Karpas-422 (cell line): ENCODE results near the gene PTGS1. TPM values are rescaled to one million over a fixed set of nuclear protein-coding genes. Genes with fewer than 3 reads are reported as not detected.
"Not testable (repeated sequence)": the region's sequence is repeated elsewhere in the genome, so short reads cannot be mapped to it uniquely, and the experiment has no call there.

Experiments used
- DNase-seq: peaks from one replicate; pipeline ENCODE4 v3.0.0-alpha.2; 2015
- H2AFZ ChIP-seq: fragments of 200-600 bp; sonication (generic); 2 replicates; pipeline ENCODE4 v1.6.1; 2014; ENCODE audit warnings: antibody characterized with exemption, low read length, mixed read lengths
- H3K27ac ChIP-seq: fragments of 200-600 bp; sonication (generic); 2 replicates; pipeline ENCODE4 v1.5.1; 2014; ENCODE audit warnings: mild to moderate bottlenecking, low read length, moderate library complexity
- H3K27me3 ChIP-seq: fragments of 200-600 bp; sonication (generic); 2 replicates; pipeline ENCODE4 v1.6.1; 2014; ENCODE audit warnings: low read length, mixed read lengths
- H3K36me3 ChIP-seq: fragments of 200-600 bp; sonication (generic); 2 replicates; pipeline ENCODE4 v1.6.1; 2014; ENCODE audit warnings: low read length, mixed read lengths; ENCODE audit not compliant: insufficient read depth
- H3K4me1 ChIP-seq: fragments of 200-600 bp; sonication (generic); 2 replicates; pipeline ENCODE4 v1.6.1; 2014; ENCODE audit warnings: mild to moderate bottlenecking, low read length, mixed read lengths
- H3K4me2 ChIP-seq: fragments of 200-600 bp; sonication (generic); 2 replicates; pipeline ENCODE4 v1.6.1; 2014; ENCODE audit warnings: low read length, low read depth, mild to moderate bottlenecking; ENCODE audit not compliant: poor library complexity, severe bottlenecking
- H3K4me3 ChIP-seq: fragments of 200-600 bp; sonication (generic); 2 replicates; pipeline ENCODE4 v1.5.1; 2014; ENCODE audit warnings: mild to moderate bottlenecking, antibody characterized with exemption, low read length, mixed read lengths
- H3K79me2 ChIP-seq: fragments of 200-600 bp; sonication (generic); 2 replicates; pipeline ENCODE4 v1.6.1; 2014; ENCODE audit warnings: mild to moderate bottlenecking, low read length, mixed read lengths
- H3K9ac ChIP-seq: fragments of 200-600 bp; sonication (generic); 2 replicates; pipeline ENCODE4 v1.6.0; 2014; ENCODE audit warnings: low read length
- H3K9me2 ChIP-seq: fragments of 200-600 bp; sonication (generic), shearing (Covaris generic); replicated peaks from 2 replicates; pipeline ENCODE4 v1.6.0; 2014; ENCODE audit warnings: mild to moderate bottlenecking, low read length, moderate library complexity; ENCODE audit not compliant: insufficient read depth
- H3K9me3 ChIP-seq: fragments of 300-700, 200-600 bp; sonication (generic); 2 replicates; pipeline ENCODE4 v1.6.1; 2014; ENCODE audit warnings: low read length, mixed read lengths
- H4K20me1 ChIP-seq: fragments of 200-600 bp; sonication (generic); 2 replicates; pipeline ENCODE4 v1.6.1; 2014; ENCODE audit warnings: mild to moderate bottlenecking, antibody characterized with exemption, low read length, low read depth; ENCODE audit not compliant: insufficient read depth
- total RNA-seq: library from RNA; depleted of rRNA; stranded (reverse); fragments of >200 nt; shearing (Covaris generic); gene quantifications from 2 replicates; pipeline ENCODE4 v1.2.3, GENCODE V29; 2014; ENCODE audit warnings: low replicate concordance; rRNA removed

Gene PTGS1
- 0.07 TPM in 1 of 2 replicates, not detected in the other for total RNA-seq

GRCh38 chr9:122370869-122371755, at the start of gene PTGS1:
PTGS1 (plus strand) TSS chr9:122371024; CDS start chr9:122371085, 61 bp downstream.
- peak; percentile 64 for DNase-seq
- Histone ChIP-seq H3K79me2 (no peaks in the 10 kb centered on the region), H3K4me3 (peak within 1 kb of the TSS; percentile 42; the same call in 1 of the 2 replicates), H3K36me3 (no peaks in the 10 kb centered on the region), H3K27me3 (no peaks in the 10 kb centered on the region), H4K20me1 (no peaks in the 10 kb centered on the region), H3K4me2 (peak within 1 kb of the TSS; percentile 43), H2AFZ (peak within 1 kb of the TSS; percentile 62; the same call in 1 of the 2 replicates), H3K4me1 (peaks cover 12% of the 10 kb centered on the region), H3K9me2 (no peaks in the 10 kb centered on the region), H3K9ac (peak within 1 kb of the TSS; percentile 10; the same call in 1 of the 2 replicates), H3K9me3 (no peaks in the 10 kb centered on the region), H3K27ac (no peak within 1 kb of the TSS)

- no peak overlapping the region for H3K9ac ChIP-seq
- H3K4me1 ChIP-seq = no peaks in the 10 kb centered on the region
- H3K9me3 ChIP-seq = no peaks in the 10 kb centered on the region
- no peak for DNase-seq
- H2AFZ ChIP-seq = no peak overlapping the region
- H3K4me3 ChIP-seq = no peak overlapping the region
- no peak overlapping the region for H3K4me2 ChIP-seq
- H3K9me2 ChIP-seq = no peaks in the 10 kb centered on the region
- no peaks in the 10 kb centered on the region for H4K20me1 ChIP-seq
- no peaks in the 10 kb centered on the region for H3K79me2 ChIP-seq
- H3K27me3 ChIP-seq = no peaks in the 10 kb centered on the region
- peaks cover 8% of the 10 kb centered on the region for H3K36me3 ChIP-seq
- no peak overlapping the region for H3K27ac ChIP-seq
Observed at GRCh38 chr9:122322553-122322952, 48.3 kb upstream of the PTGS1 start.

- H3K79me2 ChIP-seq, H3K9me3 ChIP-seq, H3K9ac ChIP-seq, H2AFZ ChIP-seq, H3K4me2 ChIP-seq, H3K4me3 ChIP-seq, H3K36me3 ChIP-seq, H3K27me3 ChIP-seq, H4K20me1 ChIP-seq, H3K4me1 ChIP-seq, H3K27ac ChIP-seq, H3K9me2 ChIP-seq, DNase-seq: not testable (repeated sequence)
Observed at GRCh38 chr9:122324665-122325064, 46.2 kb upstream of the PTGS1 start.

GRCh38 chr9:122325124-122325523, 45.7 kb upstream of the PTGS1 start:
- Histone ChIP-seq H3K9ac (no peak overlapping the region), H3K36me3 (peaks cover 8% of the 10 kb centered on the region), H2AFZ (no peak overlapping the region), H3K9me3 (no peaks in the 10 kb centered on the region), H3K79me2 (no peaks in the 10 kb centered on the region), H3K4me1 (no peaks in the 10 kb centered on the region), H3K4me2 (no peak overlapping the region), H4K20me1 (no peaks in the 10 kb centered on the region), H3K4me3 (no peak overlapping the region), H3K27me3 (no peaks in the 10 kb centered on the region), H3K9me2 (no peaks in the 10 kb centered on the region), H3K27ac (no peak overlapping the region)
- no peak for DNase-seq

- H3K27ac ChIP-seq = no peak overlapping the region
- no peak for DNase-seq
- H2AFZ ChIP-seq = no peak overlapping the region
- no peaks in the 10 kb centered on the region for H3K4me1 ChIP-seq
- no peaks in the 10 kb centered on the region for H4K20me1 ChIP-seq
- H3K27me3 ChIP-seq = no peaks in the 10 kb centered on the region
- H3K36me3 ChIP-seq = peaks cover 4% of the 10 kb centered on the region
- no peaks in the 10 kb centered on the region for H3K9me2 ChIP-seq
- no peak overlapping the region for H3K4me3 ChIP-seq
- H3K4me2 ChIP-seq = no peak overlapping the region
- H3K79me2 ChIP-seq = no peaks in the 10 kb centered on the region
- H3K9ac ChIP-seq = no peak overlapping the region
- H3K9me3 ChIP-seq = no peaks in the 10 kb centered on the region
Observed at GRCh38 chr9:122327175-122327574, 43.6 kb upstream of the PTGS1 start.

- Histone ChIP-seq H3K4me2 (no peak overlapping the region), H3K36me3 (peaks cover 4% of the 10 kb centered on the region)
Observed at GRCh38 chr9:122329597-122329996, 41.2 kb upstream of the PTGS1 start.

GRCh38 chr9:122330466-122330865, 40.4 kb upstream of the PTGS1 start:
- not testable (repeated sequence) for H3K9me2 ChIP-seq, H3K9ac ChIP-seq, H2AFZ ChIP-seq, H3K36me3 ChIP-seq, H3K9me3 ChIP-seq, DNase-seq, H3K4me2 ChIP-seq, H3K27ac ChIP-seq, H4K20me1 ChIP-seq, H3K79me2 ChIP-seq, H3K4me3 ChIP-seq, H3K27me3 ChIP-seq, H3K4me1 ChIP-seq

More at GRCh38 chr9:122329597-122329996, 41.2 kb upstream of the PTGS1 start:
- Histone ChIP-seq H3K79me2 (no peaks in the 10 kb centered on the region), H3K9me2 (no peaks in the 10 kb centered on the region), H3K27me3 (no peaks in the 10 kb centered on the region), H3K27ac (no peak overlapping the region), H2AFZ (no peak overlapping the region), H3K9me3 (no peaks in the 10 kb centered on the region), H3K9ac (no peak overlapping the region), H3K4me3 (no peak overlapping the region), H3K4me1 (no peaks in the 10 kb centered on the region), H4K20me1 (no peaks in the 10 kb centered on the region)
- no peak for DNase-seq

- no peaks in the 10 kb centered on the region for H3K36me3 ChIP-seq
- H3K4me3 ChIP-seq = no peak overlapping the region
- H2AFZ ChIP-seq = no peak overlapping the region
- no peak overlapping the region for H3K27ac ChIP-seq
- H3K79me2 ChIP-seq = no peaks in the 10 kb centered on the region
- no peaks in the 10 kb centered on the region for H3K27me3 ChIP-seq
- no peaks in the 10 kb centered on the region for H3K9me2 ChIP-seq
- H3K4me2 ChIP-seq = no peak overlapping the region
- H4K20me1 ChIP-seq = no peaks in the 10 kb centered on the region
- H3K9me3 ChIP-seq = no peaks in the 10 kb centered on the region
- H3K4me1 ChIP-seq = no peaks in the 10 kb centered on the region
- H3K9ac ChIP-seq = no peak overlapping the region
- no peak for DNase-seq
Observed at GRCh38 chr9:122331523-122331927, 39.3 kb upstream of the PTGS1 start.
